Smooth muscle cell (in vitro differentiated cells): ENCODE results near the gene KRTAP6-1. TPM values are rescaled to one million over a fixed set of nuclear protein-coding genes. Genes with fewer than 3 reads are reported as not detected.

Experiments used
- DNase-seq: peaks from one replicate; lab custom pipeline; 2025; ENCODE audit not compliant: unreplicated experiment; lab: John Stamatoyannopoulos, UW
- H2AFZ ChIP-seq: fragments of 200-600 bp; sonication (generic); 2 replicates; pipeline ENCODE4 v1.6.0; 2016; ENCODE audit warnings: antibody characterized with exemption, low read depth, mild to moderate bottlenecking
- H3F3A ChIP-seq: fragments of 200-600 bp; sonication (generic); 2 replicates; pipeline ENCODE4 v1.6.0; 2017; ENCODE audit warnings: antibody characterized with exemption, low read depth
- H3K27ac ChIP-seq: fragments of 200-600 bp; sonication (generic); 2 replicates; pipeline ENCODE4 v1.5.1; 2016; ENCODE audit warnings: low read depth, mild to moderate bottlenecking
- H3K27me3 ChIP-seq: fragments of 200-600 bp; sonication (generic); 2 replicates; pipeline ENCODE4 v1.6.1; 2016; ENCODE audit warnings: low read depth, mild to moderate bottlenecking
- H3K36me3 ChIP-seq: fragments of 200-600 bp; sonication (generic); 2 replicates; pipeline ENCODE4 v1.5.1; 2016; ENCODE audit warnings: low read depth
- H3K4me1 ChIP-seq: fragments of 200-600 bp; sonication (generic); 2 replicates; pipeline ENCODE4 v1.5.1; 2016; ENCODE audit warnings: low read depth
- H3K4me2 ChIP-seq: fragments of 200-600 bp; sonication (generic); 2 replicates; pipeline ENCODE4 v1.6.0; 2016; ENCODE audit warnings: mild to moderate bottlenecking
- H3K4me3 ChIP-seq: fragments of 200-600 bp; sonication (generic); 2 replicates; pipeline ENCODE4 v1.5.1; 2016; ENCODE audit warnings: mild to moderate bottlenecking
- H3K79me2 ChIP-seq: fragments of 200-600 bp; sonication (generic); 2 replicates; pipeline ENCODE4 v1.6.0; 2016; ENCODE audit warnings: low read depth, mild to moderate bottlenecking
- H3K9ac ChIP-seq: fragments of 200-600 bp; sonication (generic); 2 replicates; pipeline ENCODE4 v1.6.0; 2016; ENCODE audit warnings: low read depth
- H3K9me3 ChIP-seq: fragments of 200-600 bp; sonication (generic); replicated peaks from 2 replicates; pipeline ENCODE4 v1.5.1; 2016; ENCODE audit warnings: low read depth
- H4K20me1 ChIP-seq: fragments of 200-600 bp; sonication (generic); 2 replicates; pipeline ENCODE4 v1.6.0; 2016; ENCODE audit warnings: low read depth
- CTCF ChIP-seq: fragments of 200-600 bp; sonication (generic); IDR thresholded peaks from 2 replicates; pipeline ENCODE4 v1.5.1; 2017; ENCODE audit warnings: borderline replicate concordance, mild to moderate bottlenecking, antibody characterized with exemption; ENCODE audit not compliant: insufficient read depth, poor library complexity, severe bottlenecking
- WGBS: methylation state at CpG from one replicate; pipeline ENCODE4 v1.1.7; 2016; ENCODE audit warnings: low lambda C conversion rate; 5-methylcytosine and 5-hydroxymethylcytosine counted together
- polyA plus RNA-seq: library from polyadenylated mRNA; unstranded; fragments of >200 nt; fragmentation: Nextera tagmentation; extraction: Ambion mirVana; gene quantifications from 2 replicates; pipeline ENCODE4 v1.2.1, GENCODE V29; 2016
- total RNA-seq: library from RNA; depleted of rRNA; stranded (reverse); fragments of >200 nt; gene quantifications from 2 replicates; pipeline ENCODE4 v1.2.3, GENCODE V29; 2014

KRTAP6-1 gene
- total and polyA plus RNA-seq, 2 experiments from 2014 or later, result not detected

GRCh38 chr21:30582870-30583269 is 30.9 kb downstream of the KRTAP6-1 start:
- Histone ChIP-seq H2AFZ (no peak overlapping the region), H3F3A (no peaks in the 10 kb centered on the region), H3K79me2 (no peaks in the 10 kb centered on the region), H4K20me1 (no peaks in the 10 kb centered on the region), H3K4me3 (no peak overlapping the region), H3K9me3 (no peaks in the 10 kb centered on the region), H3K4me1 (no peaks in the 10 kb centered on the region), H3K27ac (no peak overlapping the region), H3K9ac (no peak overlapping the region), H3K27me3 (no peaks in the 10 kb centered on the region), H3K4me2 (no peak overlapping the region), H3K36me3 (no peaks in the 10 kb centered on the region)
- no peak for TF ChIP-seq CTCF
- no peak for DNase-seq
- 71% methylated on average over 1 of the region's 1 CpG for WGBS

GRCh38 chr21:30580132-30580531 is 33.6 kb downstream of the KRTAP6-1 start:
- Histone ChIP-seq H3K9me3 (no peaks in the 10 kb centered on the region), H3K4me1 (no peaks in the 10 kb centered on the region), H3K4me2 (no peak overlapping the region), H3K27ac (no peak overlapping the region), H3K4me3 (no peak overlapping the region), H2AFZ (no peak overlapping the region), H4K20me1 (no peaks in the 10 kb centered on the region), H3K79me2 (no peaks in the 10 kb centered on the region), H3K9ac (no peak overlapping the region), H3K27me3 (no peaks in the 10 kb centered on the region), H3K36me3 (no peaks in the 10 kb centered on the region), H3F3A (no peaks in the 10 kb centered on the region)
- no peak for DNase-seq
- WGBS, result 75% methylated on average over 3 of the region's 3 CpGs
- TF ChIP-seq CTCF, result no peak

DNA sequence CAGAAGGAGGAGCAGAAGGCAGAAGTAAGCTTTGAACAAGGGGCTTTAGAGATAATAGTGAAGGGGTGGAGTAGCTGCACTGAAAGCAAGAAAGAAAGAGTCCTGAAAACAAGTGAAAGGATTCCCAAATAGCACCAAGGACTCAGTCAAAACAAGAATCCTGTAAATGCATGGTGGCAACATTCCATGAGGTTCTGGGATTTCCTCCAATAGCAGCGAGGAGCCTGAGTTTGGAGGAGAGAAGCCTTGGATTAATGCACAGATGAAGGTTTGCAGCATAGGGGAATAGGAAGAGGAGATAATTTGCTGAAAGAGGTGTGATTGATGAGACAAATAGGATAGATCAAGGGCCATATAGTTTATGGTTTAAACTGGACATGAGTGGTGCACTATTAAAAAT is 34.4 kb downstream of the KRTAP6-1 start:
- H3K36me3 ChIP-seq, result no peaks in the 10 kb centered on the region
- no peak overlapping the region for H3K27ac ChIP-seq
- no peak overlapping the region for H3K9ac ChIP-seq
- TF ChIP-seq CTCF, result no peak
- H3K4me2 ChIP-seq, result no peak overlapping the region
- no peaks in the 10 kb centered on the region for H3K27me3 ChIP-seq
- no peak overlapping the region for H2AFZ ChIP-seq
- H3K79me2 ChIP-seq, result no peaks in the 10 kb centered on the region
- no peak overlapping the region for H3K4me3 ChIP-seq
- H3K4me1 ChIP-seq, result no peaks in the 10 kb centered on the region
- no peak for DNase-seq
- 60% methylated on average over 1 of the region's 1 CpG for WGBS
- no peaks in the 10 kb centered on the region for H3F3A ChIP-seq
- no peaks in the 10 kb centered on the region for H4K20me1 ChIP-seq
- no peaks in the 10 kb centered on the region for H3K9me3 ChIP-seq

DNA sequence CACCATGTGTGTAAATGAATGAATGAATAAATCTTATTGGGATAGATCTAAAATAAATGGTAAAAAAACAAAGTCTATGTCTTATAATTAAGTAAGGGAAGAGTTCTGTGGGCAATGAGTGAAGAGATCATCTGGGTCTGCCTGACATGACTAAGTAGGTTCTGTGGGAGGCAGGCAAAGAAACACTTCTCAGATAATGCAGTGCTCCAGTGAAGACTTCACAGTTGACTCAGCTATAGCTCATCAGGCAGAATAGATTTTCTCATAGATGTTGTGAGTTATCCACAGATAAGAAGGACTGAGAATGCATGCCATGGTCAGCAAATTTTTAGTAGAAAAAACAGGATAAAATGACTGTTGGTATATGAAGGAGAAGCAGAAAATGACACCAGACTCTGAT is 36.0 kb downstream of the KRTAP6-1 start:
- no peak for DNase-seq
- H4K20me1 ChIP-seq, result no peaks in the 10 kb centered on the region
- no peaks in the 10 kb centered on the region for H3K9me3 ChIP-seq
- H3K79me2 ChIP-seq, result no peaks in the 10 kb centered on the region
- H3K36me3 ChIP-seq, result no peaks in the 10 kb centered on the region
- H3F3A ChIP-seq, result no peaks in the 10 kb centered on the region
- no peak overlapping the region for H2AFZ ChIP-seq
- H3K4me2 ChIP-seq, result no peak overlapping the region
- H3K4me3 ChIP-seq, result no peak overlapping the region
- no peak for TF ChIP-seq CTCF
- H3K27ac ChIP-seq, result no peak overlapping the region
- H3K9ac ChIP-seq, result no peak overlapping the region
- H3K27me3 ChIP-seq, result no peaks in the 10 kb centered on the region
- no peaks in the 10 kb centered on the region for H3K4me1 ChIP-seq
